K562 (cell line): ENCODE data around the gene ZSCAN21. TPM values are rescaled to one million over a fixed set of nuclear protein-coding genes. Genes with fewer than 3 reads are reported as not detected.

Experiments used
- ARID1B ChIP-seq: fragments of 450-650 bp; IDR thresholded peaks from 2 replicates; pipeline ENCODE4 v1.6.1; 2016; ENCODE audit warnings: antibody characterized with exemption, mild to moderate bottlenecking, inconsistent platforms
- ATF1 ChIP-seq, 2 experiments: fragments of 450-650 bp in 1 of 2; IDR thresholded peaks; 2 replicates each; pipeline ENCODE4 v1.6.1; 2016; ENCODE audit warnings: missing compliant biosample characterization in 1 of 2, missing genetic modification characterization in 1 of 2
- ATF7 ChIP-seq: fragments of 450-650 bp; IDR thresholded peaks from 2 replicates; pipeline ENCODE4 v1.7.1; 2014; ENCODE audit warnings: mild to moderate bottlenecking, moderate library complexity
- BRD4 ChIP-seq: fragments of 200-600 bp; sonication (generic); IDR thresholded peaks from 2 replicates; pipeline ENCODE4 v1.6.1; 2017; ENCODE audit warnings: inconsistent platforms
- DACH1 ChIP-seq: fragments of 450-650 bp; IDR thresholded peaks from 2 replicates; pipeline ENCODE4 v1.6.1; 2018; ENCODE audit not compliant: partially characterized antibody
- ELF4 ChIP-seq: fragments of 450-650 bp; formaldehyde crosslinking; IDR thresholded peaks from 2 replicates; pipeline ENCODE4 v1.4.0; 2022; ENCODE audit warnings: missing genetic modification characterization
- ETS2 ChIP-seq: IDR thresholded peaks from 2 replicates; pipeline ENCODE4 v1.6.1; 2016; ENCODE audit warnings: borderline replicate concordance, missing genetic modification characterization, mild to moderate bottlenecking, moderate library complexity, missing compliant biosample characterization; ENCODE audit not compliant: poor library complexity, severe bottlenecking
- EZH2 ChIP-seq: IDR thresholded peaks from 2 replicates; pipeline ENCODE4 v1.6.1; 2012; ENCODE audit warnings: low read depth, mild to moderate bottlenecking, inconsistent platforms, low read length, borderline replicate concordance
- FOXK1 ChIP-seq: sonication (generic); formaldehyde crosslinking; IDR thresholded peaks from 2 replicates; pipeline ENCODE4 v1.8.0; 2022; ENCODE audit warnings: missing genetic modification reagents, mild to moderate bottlenecking, borderline replicate concordance
- ILK ChIP-seq: fragments of 450-650 bp; IDR thresholded peaks from 2 replicates; pipeline ENCODE4 v1.6.1; 2016; ENCODE audit warnings: missing genetic modification characterization, low read depth, mild to moderate bottlenecking, missing compliant biosample characterization, moderate library complexity, borderline replicate concordance
- KDM4B ChIP-seq, 2 experiments: fragments of 450-650 bp in 1 of 2; sonication (generic) in 1 of 2; IDR thresholded peaks; 2 replicates each; pipeline ENCODE4 v1.6.1; 2016 to 2017; ENCODE audit warnings: borderline replicate concordance in 2 of 2, antibody characterized with exemption in 1 of 2, low read depth in 1 of 2, mild to moderate bottlenecking in 1 of 2
- MTA1 ChIP-seq: fragments of 450-650 bp; IDR thresholded peaks from 2 replicates; pipeline ENCODE4 v1.6.1; 2017; ENCODE audit warnings: borderline replicate concordance
- PML ChIP-seq: IDR thresholded peaks from 2 replicates; pipeline ENCODE4 v1.6.1; 2012; ENCODE audit warnings: low read length, inconsistent platforms
- PYGO2 ChIP-seq: fragments of 450-650 bp; IDR thresholded peaks from 2 replicates; pipeline ENCODE4 v1.6.1; 2016; ENCODE audit warnings: mild to moderate bottlenecking, missing genetic modification characterization, moderate library complexity, missing compliant biosample characterization
- SUPT5H ChIP-seq: fragments of 450-650 bp; IDR thresholded peaks from 2 replicates; pipeline ENCODE4 v1.6.1; 2016
- TAF7 ChIP-seq: fragments of 450-650 bp; IDR thresholded peaks from 2 replicates; pipeline ENCODE4 v1.6.1; 2016; ENCODE audit warnings: missing genetic modification characterization, missing compliant biosample characterization
- TCF15 ChIP-seq: fragments of 250-450 bp; sonication (Bioruptor Pico); IDR thresholded peaks from 2 replicates; pipeline ENCODE4 v1.8.0; 2022; ENCODE audit warnings: moderate library complexity, mild to moderate bottlenecking, inconsistent platforms
- TCF7 ChIP-seq: sonication (generic); IDR thresholded peaks from 2 replicates; pipeline ENCODE4 v1.6.1; 2016; ENCODE audit warnings: antibody characterized with exemption, borderline replicate concordance
- U2AF2 ChIP-seq: fragments of 200-400 bp; formaldehyde crosslinking; optimal IDR thresholded peaks from 2 replicates; pipeline ENCODE3; 2017; ENCODE audit warnings: low read depth, mild to moderate bottlenecking, low read length
- ZMIZ1 ChIP-seq, 2 experiments: fragments of 150-350 bp in 1 of 2; IDR thresholded peaks; 2 replicates each; pipeline ENCODE4 v1.6.1; 2012 to 2016; ENCODE audit warnings: low read depth in 2 of 2, low read length in 2 of 2, mild to moderate bottlenecking in 1 of 2, moderate library complexity in 1 of 2
- ZNF280A ChIP-seq: fragments of 450-650 bp; IDR thresholded peaks from 2 replicates; pipeline ENCODE4 v1.6.1; 2018; ENCODE audit warnings: mild to moderate bottlenecking, low read depth; ENCODE audit not compliant: partially characterized antibody
- ZNF699 ChIP-seq: fragments of 250-450 bp; sonication (Bioruptor Pico); IDR thresholded peaks from 2 replicates; pipeline ENCODE4 v1.8.0; 2021; ENCODE audit warnings: mild to moderate bottlenecking, moderate library complexity; ENCODE audit not compliant: insufficient replicate concordance
- ZNF707 ChIP-seq: fragments of 250-450 bp; sonication (Bioruptor Pico); conservative IDR thresholded peaks from 2 replicates; pipeline ENCODE4 v1.8.0; 2022; ENCODE audit warnings: inconsistent platforms, mild to moderate bottlenecking, moderate library complexity
- ZNF79 ChIP-seq: fragments of 250-450 bp; sonication (Bioruptor Pico); IDR thresholded peaks from 2 replicates; pipeline ENCODE4 v1.4.0; 2020; ENCODE audit warnings: low read depth, mild to moderate bottlenecking, moderate library complexity
- polyA plus RNA-seq, 8 experiments: library from polyadenylated mRNA; depleted of rRNA in 4 of 8; stranded (reverse) in 5 of 8; unstranded in 3 of 8; fragments of >200 nt; fragmentation: Nextera tagmentation in 2 of 8; fragmentation: Illumina TruSeq in 1 of 8; extraction: Ambion mirVana in 2 of 8; extraction: Trizol in 1 of 8; gene quantifications; 2 replicates each; pipeline versions ENCODE4 v1.2.1 to v1.2.3, GENCODE V29; 2011 to 2014; ENCODE audit warnings: inconsistent platforms in 1 of 8, missing spikeins in 1 of 8
- total RNA-seq, 7 experiments: library from RNA; depleted of rRNA in 6 of 7; stranded (reverse); fragments of >200 nt in 6 of 7; fragmentation: Illumina TruSeq in 2 of 7; extraction: Trizol in 2 of 7; gene quantifications; 2 replicates each; pipeline versions ENCODE4 v1.2.1 to v1.2.3, GENCODE V29; 2011 to 2021; ENCODE audit warnings: low replicate concordance in 1 of 7

ZSCAN21 gene
- total and polyA plus RNA-seq, 9 of the 15 experiments (the other 6 are each of a cell fraction or from before 2014, with no cell fraction given): 5.9 to 15.5 (median 13.2) TPM

- no peak for TF ChIP-seq ZMIZ1 (IDR thresholded peaks at IDR 0.05; ENCODE audit: low read depth in 2 of 2, low read length in 2 of 2)
- TF ChIP-seq ILK (tag): no peak
- TF ChIP-seq U2AF2: no peak
- no peak for TF ChIP-seq PML
- TF ChIP-seq EZH2: no peak
- TF ChIP-seq DACH1: no peak
- TF ChIP-seq ZNF280A: peak; percentile 99
- TF ChIP-seq SUPT5H: peak; percentile 56; the same call in 1 of the 2 replicates
- TF ChIP-seq ETS2: no peak
- TF ChIP-seq ELF4 (CRISPR knock-in tag): no peak
- TF ChIP-seq PYGO2 (tag): 0 out of 2 replicates have a peak, but pooled peaks have one; percentile 41
- no peak for TF ChIP-seq ATF1 (CRISPR knock-in tag; IDR thresholded peaks at IDR 0.05)
- TF ChIP-seq ATF1 (tag; IDR thresholded peaks at IDR 0.05): no peak
- no peak for TF ChIP-seq ZNF79 (CRISPR knock-in tag)
- TF ChIP-seq BRD4: no peak
- 0 out of 2 replicates have a peak, but pooled peaks have one; percentile 36 for TF ChIP-seq ATF7
- TF ChIP-seq ZNF707 (CRISPR knock-in tag): no peak
- TF ChIP-seq TCF7: no peak
- TF ChIP-seq ARID1B: no peak
- no peak for TF ChIP-seq KDM4B (IDR thresholded peaks at IDR 0.05; ENCODE audit: borderline replicate concordance in 2 of 2, low read depth in 1 of 2)
- TF ChIP-seq TAF7 (tag): no peak
- TF ChIP-seq MTA1: 0 out of 2 replicates have a peak, but pooled peaks have one; percentile 26
- TF ChIP-seq ZNF699 (CRISPR knock-in tag): no peak
- TF ChIP-seq FOXK1: no peak
- no peak for TF ChIP-seq TCF15 (CRISPR knock-in tag)
These were observed 21.6 kb downstream of the ZSCAN21 start (continued) for GRCh38 chr7:100071018-100071723.
